NOMO-1 treated with dmso at 0.1 percent for 144 hours (cell line): ENCODE results near the gene SMURF1.

ENCODE experiments used
- DNase-seq: peaks from one replicate; lab custom pipeline; 2025; ENCODE audit not compliant: unreplicated experiment; lab: John Stamatoyannopoulos, UW

SMURF1 gene

GRCh38 chr7:99098286-99098823, 45.6 kb downstream of the SMURF1 start:
- no peak for DNase-seq

DNA sequence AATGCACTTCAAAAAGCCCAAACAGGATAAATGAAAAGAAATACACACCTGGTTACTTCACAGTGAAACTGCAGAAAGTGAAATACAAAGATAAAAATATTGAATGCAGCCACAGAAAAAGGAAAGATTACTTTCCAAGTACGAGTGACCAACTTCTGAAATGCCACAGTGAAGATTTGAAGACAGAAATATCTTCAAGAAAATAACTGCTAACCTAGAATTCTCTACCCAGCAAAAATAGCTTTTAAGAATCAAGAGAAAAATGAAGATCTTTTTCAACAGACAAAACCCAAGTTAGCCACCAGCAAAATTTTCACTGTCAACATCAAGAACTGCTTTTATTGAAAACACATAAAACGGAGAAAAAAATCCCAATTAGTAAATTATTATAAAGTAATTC, 46.2 kb downstream of the SMURF1 start:
- DNase-seq = no peak

DNA sequence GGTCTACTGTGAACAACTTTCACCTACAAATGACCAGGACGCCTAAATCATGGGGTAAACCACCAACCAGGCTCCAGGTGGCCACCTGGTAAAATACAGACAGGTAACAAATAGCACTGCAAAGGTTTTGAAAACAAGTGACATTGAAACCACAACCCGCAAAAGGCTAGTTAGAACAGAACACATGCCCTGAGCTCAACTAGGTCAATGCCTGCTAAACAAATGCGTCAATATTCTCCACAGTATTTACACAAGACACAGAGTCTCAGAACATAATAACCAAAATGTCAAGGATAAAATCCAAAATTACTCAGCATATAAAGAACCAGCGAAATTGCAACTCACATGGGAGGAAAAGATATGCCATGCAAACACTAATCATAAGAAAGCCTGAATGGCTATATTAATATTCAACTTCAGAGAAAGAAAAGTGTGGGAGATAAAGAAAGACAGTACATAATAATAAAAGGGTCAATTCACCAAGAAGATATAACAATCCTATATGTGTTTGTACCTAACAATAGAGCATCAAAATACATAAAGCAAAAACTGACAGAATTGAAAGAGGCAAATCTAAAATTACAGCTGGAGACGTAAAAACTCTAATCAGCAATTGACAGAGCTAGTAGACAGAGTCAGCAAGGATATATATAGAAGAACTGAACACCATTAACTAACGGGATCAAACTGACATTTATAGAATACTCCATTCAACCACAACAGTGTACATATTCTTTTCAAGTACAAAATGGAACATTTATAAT, 47.6 kb downstream of the SMURF1 start:
- DNase-seq = no peak

GRCh38 chr7:99095698-99096097, 48.2 kb downstream of the SMURF1 start:
- DNase-seq = no peak

DNA sequence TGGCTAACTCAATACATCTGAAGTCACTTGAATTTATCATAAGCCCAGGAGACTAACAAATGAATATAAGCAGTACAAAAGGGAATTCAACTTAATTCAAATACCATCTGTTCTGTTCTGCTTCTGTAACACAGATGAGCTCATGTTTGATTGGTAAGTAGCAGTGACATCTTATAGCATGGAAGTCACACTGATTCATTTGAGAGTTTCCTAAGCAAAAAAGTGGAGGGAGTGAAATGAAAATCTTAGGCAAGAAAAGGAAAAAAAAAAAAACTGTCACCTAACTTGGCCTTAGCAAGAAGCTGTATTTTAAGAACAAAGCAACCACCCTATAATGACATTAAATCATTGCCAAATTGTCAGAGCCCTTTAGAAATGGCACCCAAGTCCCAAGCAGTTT, 49.5 kb downstream of the SMURF1 start:
- DNase-seq = no peak

DNA sequence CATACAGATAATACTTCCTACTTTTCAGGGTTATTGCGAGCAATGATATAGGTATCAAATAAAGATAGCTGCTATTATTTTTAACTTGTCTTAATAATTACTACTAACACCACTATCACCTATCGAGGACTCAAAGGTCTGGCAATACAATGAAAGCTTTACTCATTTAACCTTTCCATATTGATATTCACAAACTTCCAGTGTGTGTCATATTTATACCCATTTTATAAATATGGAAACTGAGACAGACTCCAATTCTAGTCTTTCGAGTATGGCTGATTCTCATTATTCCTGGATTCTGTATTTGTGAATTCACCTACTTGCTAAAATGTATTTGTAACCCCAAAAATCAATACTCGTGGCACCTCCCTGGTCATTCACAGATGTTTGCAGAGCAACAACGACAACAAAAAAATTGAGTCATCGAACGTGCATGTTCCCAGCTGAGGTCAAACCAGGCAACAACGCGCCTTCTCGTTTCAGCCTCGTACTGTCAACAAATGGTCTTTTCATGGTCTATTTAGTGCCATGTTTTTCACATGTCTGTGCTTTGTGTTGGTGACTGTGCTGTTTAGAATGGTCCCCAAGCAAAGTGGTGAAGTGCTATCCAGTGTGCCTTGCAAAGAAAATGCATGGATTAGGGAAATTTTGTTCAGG, 51.7 kb downstream of the SMURF1 start:
- DNase-seq = no peak

DNA sequence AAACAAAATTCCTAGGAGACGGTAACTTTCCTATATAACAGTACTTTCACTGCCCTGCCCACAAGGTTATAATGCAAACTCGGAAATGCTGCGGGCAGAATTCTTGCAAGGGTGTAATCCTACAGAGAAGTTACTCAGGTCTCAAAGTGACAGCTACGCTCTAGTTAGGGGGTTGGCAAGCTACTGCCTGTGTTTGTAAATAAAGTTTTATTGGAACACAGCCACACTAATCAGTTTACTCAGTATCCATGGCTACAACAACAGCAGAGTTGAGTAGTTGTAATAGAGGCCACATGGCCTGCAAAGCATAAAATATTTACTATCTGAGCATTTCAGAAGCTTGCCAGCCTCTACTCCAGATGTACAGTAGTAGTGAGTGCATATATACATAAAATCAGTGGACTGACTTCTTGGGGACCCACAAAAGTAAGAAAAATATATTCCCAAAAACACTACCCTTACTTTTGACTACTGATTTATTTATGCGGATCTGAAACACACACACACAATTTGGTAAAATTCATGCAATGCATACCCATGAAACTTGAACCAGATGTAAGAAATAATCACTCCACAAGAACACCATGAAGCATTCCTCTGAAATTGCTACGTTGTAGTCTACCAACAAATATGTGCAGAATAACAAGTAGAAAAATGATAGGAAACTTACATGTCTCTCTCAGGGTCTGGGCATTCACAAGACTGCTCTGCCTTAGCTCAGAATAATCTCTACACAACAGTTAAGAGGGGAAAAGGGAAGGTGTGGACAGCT, 53.0 kb downstream of the SMURF1 start:
- no peak for DNase-seq

GRCh38 chr7:99089914-99090629, 53.8 kb downstream of the SMURF1 start:
- no peak for DNase-seq

- no peak for DNase-seq
Measured at GRCh38 chr7:99086944-99087343, 57.0 kb downstream of the SMURF1 start.

- DNase-seq = no peak
Measured at GRCh38 chr7:99086532-99086931, 57.4 kb downstream of the SMURF1 start.

DNA sequence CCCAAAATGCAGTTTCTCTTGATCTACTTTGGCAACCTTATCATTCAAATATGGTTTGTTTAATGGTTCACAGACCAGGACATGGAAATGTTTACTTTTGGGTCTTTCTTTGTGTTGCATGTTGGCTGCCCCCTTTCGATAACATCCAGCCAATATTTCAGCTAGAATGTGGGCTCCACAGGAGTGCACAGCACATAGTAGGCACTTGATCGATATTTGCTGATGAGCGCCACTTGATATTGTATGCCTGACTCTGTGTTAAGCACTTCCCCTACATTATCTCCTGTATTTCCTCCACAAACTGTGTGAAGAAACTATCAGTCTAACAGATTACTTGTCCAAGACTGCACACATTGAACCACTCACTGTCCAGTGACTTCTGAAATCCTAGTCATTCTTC, 60.2 kb downstream of the SMURF1 start:
- no peak for DNase-seq

GRCh38 chr7:99083068-99083651, 60.7 kb downstream of the SMURF1 start:
- DNase-seq = peak; percentile 53

GRCh38 chr7:99080679-99081078, 63.2 kb downstream of the SMURF1 start:
- DNase-seq = no peak

DNA sequence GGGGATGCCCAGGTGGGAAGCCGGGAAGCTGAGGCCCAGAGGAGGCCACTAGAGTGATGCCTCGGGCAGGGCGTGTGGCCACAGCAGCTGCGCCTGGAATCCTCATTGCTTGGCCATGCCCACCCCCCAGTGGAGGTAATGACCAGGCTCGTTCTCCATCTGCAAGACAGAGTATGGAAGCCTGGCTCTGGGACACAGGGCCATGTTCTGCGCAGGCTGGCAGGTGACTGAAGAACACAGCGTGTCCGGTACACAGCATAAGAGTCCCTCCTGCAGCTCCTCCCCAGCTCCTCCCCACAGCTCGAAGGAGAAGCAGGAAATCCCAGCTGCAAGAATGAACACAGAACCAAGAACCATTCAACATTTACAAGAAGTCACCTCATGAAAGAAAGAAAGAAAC, 64.8 kb downstream of the SMURF1 start:
- DNase-seq = no peak

GRCh38 chr7:99078416-99078815, 65.5 kb downstream of the SMURF1 start:
- DNase-seq = no peak

DNA sequence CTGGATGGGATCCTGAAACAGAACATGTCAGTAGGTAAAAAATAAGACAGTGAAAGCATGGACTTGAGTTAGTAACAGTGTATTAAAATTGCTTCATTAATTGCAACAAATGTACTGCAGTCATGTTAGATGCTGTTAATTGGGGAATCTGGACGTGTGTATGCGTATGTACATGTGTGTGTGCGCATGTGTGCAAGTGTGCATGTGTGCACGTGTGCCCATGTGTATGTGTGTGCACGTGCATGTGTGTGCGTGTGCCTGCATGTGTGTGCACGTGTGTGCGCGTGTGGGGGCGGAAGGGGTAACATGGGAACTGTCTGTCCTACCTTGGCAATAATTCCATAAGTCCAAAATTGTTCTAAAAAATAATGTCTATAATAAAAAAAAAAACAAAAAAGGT, 67.3 kb downstream of the SMURF1 start:
- DNase-seq = no peak

DNA sequence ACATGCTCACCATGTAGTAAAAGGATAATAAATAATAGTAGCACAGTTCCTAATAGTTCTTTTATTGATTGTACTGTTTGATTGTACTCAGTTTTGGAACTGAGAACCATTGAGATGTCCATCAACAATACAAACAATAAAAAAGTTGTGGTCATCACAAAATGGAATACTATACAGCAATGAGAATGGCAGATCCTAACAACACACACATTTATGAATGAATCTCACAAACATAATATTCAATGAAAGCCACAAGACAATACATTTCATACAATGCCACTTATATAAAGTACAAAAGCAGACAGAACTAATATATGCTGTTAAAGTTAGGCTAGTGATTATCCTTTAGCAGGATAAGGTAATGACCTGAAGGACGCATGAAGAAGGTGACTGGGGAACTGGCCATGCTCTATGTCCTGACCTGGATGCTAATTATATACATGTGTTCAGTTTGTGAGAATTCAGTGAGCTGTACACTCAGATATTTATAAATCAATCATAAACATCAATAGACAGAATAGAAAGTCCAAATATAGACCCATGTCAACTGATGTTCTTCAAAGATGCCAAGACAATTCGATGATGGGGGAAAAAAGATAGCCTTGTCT, 70.0 kb downstream of the SMURF1 start:
- DNase-seq = no peak

DNA sequence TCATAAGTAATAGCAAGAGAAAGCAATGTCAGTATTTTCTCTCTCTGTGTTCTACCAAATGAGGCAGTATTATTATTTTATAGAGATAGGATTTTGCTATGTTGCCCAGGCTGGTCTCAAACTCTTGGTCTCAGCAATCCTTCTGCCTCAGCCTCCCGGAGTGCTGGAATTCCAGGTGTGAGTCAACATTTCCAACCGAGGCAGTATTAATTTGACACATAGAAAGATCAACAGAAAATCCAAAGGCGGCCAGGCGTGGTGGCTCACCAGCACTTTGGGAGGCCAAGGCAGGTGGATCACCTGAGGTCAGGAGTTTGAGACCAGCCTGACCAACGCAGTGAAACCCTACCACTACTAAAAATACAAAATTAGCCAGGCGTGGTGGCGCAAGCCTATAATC, 71.8 kb downstream of the SMURF1 start:
- DNase-seq = no peak

DNA sequence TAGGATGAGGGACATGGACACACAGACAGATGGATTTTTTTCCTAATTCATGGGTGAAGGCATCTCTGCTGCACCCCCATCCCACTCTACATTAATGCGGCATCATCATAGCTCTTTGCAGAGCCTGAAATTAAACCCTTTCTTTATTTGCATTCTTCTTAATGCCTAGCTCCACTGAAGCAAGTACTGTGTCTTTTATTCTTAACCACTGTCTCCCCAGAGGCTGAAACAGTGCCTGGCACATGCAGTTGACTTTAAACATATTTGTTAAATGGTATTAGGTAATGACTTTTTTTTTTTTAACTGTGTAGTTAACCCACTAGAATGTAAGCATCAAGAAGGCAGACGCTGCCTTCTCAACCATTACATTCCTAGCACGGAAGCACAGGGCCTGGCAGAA, 73.5 kb downstream of the SMURF1 start:
- DNase-seq = no peak

DNA sequence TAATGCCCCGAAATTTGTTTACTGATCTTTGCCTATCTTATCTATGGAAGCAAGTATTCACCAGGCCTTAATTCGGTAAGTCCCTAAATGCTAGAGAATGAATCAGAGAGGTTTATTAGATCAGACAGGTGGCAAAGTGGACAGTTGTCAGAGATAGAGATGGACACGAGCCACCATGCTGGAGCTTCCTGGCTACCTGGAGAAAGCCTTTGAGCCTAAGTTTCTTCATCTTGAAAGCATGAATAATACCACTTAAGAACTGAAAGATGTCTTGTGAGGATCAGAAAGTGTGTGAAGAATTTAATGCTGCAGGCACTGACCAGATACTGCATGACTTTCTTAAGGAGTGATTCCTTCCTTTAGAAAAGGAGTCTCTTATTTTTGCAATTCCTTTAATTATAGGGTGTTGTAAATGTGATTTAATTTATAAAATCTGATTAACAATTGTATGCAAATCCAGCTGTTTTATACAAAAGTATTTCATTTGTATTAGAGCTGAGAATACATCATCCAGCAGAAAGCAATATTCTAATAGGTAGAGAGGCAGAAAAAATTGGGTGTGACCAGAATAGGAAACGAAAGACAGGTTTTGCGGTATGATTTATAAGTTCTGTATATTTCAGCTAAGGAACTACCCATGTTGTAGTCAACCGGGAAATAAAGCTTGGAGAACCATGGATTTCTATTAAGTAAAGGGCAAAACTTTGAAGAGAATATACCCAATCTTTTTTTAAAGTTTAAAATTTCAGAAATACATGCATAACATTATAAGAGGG, 82.7 kb downstream of the SMURF1 start:
- DNase-seq = peak; percentile 55
